ENCODE data around the gene AGO4.
"Not testable (repeated sequence)": the region's sequence is repeated elsewhere in the genome, so short reads cannot be mapped to it uniquely, and the experiment has no call there.

AGO4 gene

DNA sequence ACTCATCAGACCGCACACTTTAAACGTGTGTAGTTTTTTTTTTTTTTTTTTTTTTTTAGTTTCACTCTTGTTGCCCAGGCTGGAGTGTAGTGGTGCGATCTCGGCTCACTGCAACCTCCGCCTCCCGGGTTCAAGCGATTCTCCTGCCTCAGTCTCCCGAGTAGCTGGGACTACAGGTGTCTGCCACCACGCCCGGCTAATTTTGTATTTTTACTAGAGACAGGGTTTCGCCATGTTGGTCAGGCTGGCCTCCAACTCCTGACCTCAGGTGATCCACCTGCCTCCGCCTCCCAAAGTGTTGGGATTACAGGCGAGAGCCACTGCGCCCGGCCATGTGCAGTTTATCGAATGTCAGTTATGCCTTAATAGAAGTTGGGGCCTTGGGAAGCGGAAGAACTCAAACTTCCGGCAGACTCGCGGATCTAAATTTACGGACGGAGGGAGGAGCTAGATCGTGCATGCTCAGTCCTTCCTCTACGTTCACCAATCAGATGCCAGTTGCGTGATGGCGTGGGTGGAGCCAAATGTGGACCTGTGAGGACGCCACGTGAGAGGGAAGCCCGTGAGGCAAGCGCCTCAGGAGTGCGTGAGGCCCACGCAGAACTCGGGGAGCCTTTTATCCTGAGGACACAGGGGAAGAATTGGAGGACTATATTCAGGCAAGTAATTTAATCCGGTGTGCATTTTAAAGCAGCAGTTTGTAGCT, 61.6 kb downstream of the AGO4 start:
- DNase-seq, result not testable (repeated sequence)

- DNase-seq, result no peak
These were observed 63.0 kb downstream of the AGO4 start for GRCh38 chr1:35870651-35871309.

DNA sequence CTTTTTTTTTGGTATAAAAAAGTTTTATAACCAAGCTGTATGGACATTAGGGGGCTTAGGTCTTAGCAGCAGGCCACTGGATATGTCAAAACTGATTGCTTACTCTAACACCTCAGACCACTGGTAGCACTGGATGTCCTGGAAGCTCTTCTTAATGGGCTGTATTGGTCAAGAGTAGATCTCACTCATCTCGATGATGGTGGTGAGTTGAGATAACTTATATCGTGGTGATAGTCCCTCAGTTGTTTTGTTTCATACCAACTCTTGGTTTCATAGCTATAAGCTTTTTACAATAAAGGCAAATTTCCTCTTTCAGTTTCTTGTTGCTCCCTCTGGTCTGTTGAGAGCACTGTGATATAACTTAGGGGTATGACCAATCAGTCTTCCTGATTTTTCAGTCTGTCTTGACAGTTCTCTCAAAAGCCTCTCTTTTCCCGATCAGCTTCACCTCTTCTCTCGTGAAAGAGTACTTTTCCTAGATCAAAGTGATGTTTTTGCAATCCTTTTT, 65.5 kb downstream of the AGO4 start:
- no peak for DNase-seq

DNA sequence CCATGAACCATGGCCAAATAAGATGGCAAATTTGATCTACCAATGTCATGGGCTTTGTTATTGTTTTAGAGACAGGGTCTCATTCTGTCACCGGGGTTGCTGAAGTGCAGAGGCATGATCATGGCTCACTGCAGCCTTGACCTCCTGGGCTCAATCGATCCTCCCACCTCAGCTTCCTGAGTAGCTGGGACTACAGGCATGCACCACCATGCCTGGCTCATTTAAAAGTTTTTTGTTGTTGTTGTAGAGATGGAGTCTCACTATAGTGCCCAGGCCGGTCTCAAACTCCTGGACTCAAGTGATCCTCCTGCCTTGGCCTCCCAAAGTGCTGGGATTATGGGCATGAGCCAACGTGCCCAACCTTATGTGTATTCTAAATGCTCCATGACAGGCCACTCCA, 66.3 kb downstream of the AGO4 start:
- DNase-seq, result not testable (repeated sequence)

DNA sequence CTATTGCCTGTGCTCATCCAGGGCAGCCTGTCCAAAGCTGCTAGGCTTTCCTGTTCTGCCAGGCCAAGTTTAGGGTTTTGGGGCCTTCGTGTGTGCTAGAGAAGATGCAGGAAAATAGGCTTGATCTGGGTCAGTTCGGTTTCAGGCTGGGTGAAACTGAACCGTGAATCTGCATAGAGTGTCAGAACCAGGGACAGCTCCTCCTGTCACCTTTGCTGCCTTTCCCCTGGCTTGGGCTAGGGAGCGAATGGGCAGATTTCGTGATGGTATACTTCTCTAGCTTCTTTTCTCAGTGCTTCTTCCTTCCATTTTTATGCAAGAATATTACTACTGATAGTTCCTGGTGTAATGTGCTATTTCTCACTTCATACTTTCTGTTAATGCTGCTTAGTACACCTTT, 69.2 kb downstream of the AGO4 start:
- DNase-seq, result no peak

GRCh38 chr1:35881850-35882273, 74.0 kb downstream of the AGO4 start:
- no peak for DNase-seq

GRCh38 chr1:35882586-35882944, 74.7 kb downstream of the AGO4 start:
- no peak for DNase-seq

GRCh38 chr1:35882945-35883634, 75.3 kb downstream of the AGO4 start, which contains the start of gene AGO1:
Gene AGO1, plus strand, starts transcription at chr1:35883209. Its CDS starts 213 bp downstream, at chr1:35883422.
- peak; percentile 96 to 97 (median 96) for DNase-seq

GRCh38 chr1:35883635-35884101, 75.9 kb downstream of the AGO4 start:
- peak in 2 of 4 experiments; percentile 4 to 21 for DNase-seq

GRCh38 chr1:35884934-35885333, 77.1 kb downstream of the AGO4 start:
- DNase-seq, result no peak

DNA sequence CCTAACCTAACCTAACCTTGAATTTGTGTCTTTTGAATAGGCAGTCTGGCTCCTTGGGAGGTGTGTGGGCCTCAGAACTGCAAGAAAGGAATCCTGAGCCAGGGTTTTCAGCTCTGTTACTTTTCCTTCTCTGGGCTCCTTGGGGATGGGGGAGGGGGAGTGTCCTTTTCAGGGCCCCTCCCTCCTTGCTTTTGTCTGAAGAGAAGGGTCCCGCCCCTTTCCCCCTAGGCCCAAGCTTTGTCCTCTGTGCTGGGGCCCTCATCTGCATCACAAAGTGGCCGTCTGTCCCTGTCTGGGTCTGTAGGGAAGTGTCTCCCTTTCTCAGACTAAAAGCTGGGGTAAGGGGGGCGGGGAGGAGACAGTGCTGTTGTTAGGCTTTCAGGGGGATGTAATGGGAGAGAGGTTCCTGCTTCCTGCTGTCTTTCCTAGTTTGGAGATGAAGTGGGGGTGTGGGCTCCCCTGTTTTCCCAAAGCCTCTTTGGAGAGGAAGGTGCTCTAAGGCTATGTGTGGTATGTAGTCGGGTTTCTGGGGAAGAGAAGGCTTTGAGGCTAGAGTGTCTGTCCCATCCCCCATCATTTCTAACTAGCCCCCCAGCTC, 78.2 kb downstream of the AGO4 start:
- no peak for DNase-seq

GRCh38 chr1:35886577-35887431, 79.0 kb downstream of the AGO4 start:
- DNase-seq, result no peak

GRCh38 chr1:35887508-35887907, 79.7 kb downstream of the AGO4 start:
- DNase-seq, result no peak

DNA sequence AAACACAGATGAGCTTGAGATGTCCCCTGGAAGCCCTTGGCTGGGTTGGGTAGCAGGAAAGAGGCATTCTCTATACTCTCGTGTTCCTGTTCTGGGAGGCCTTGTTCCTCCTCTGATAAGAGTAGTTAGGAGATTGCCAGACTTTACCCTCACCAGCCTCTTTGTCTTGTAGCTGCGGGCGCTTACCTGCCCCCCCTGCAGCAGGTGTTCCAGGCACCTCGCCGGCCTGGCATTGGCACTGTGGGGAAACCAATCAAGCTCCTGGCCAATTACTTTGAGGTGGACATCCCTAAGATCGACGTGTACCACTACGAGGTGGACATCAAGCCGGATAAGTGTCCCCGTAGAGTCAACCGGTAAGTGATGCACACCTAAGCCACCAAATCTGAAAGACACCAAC, 80.4 kb downstream of the AGO4 start:
- no peak for DNase-seq

GRCh38 chr1:35888981-35889380, 81.2 kb downstream of the AGO4 start:
- DNase-seq, result not testable (repeated sequence)

DNA sequence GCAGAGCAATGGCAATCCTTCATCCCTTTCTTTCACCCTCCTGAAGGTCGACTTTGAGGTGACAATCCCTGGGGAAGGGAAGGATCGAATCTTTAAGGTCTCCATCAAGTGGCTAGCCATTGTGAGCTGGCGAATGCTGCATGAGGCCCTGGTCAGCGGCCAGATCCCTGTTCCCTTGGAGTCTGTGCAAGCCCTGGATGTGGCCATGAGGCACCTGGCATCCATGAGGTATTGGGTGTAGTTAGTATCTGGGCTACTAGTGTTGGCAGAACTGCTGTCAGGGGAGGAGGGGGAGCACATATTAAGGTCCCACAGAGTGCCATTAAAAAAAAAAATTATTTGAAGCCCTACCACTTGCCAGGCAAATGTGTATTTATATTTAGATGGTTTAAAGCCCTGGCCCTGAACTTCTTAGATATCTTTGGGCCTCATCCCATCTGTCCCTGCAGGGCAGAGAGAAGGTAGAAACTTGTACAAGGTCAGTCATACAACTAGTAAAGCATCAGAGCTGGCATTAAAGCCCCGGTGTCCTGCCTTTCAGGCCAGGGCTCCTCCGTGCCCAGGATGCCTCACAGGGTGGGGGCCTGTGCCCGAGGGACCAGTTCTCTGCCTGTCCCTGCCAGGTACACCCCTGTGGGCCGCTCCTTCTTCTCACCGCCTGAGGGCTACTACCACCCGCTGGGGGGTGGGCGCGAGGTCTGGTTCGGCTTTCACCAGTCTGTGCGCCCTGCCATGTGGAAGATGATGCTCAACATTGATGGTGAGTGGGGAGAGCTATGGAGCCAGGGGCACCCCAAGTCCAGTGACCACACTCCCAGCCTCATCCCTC, 85.4 kb downstream of the AGO4 start:
- DNase-seq, result no peak

GRCh38 chr1:35894183-35894582, 86.4 kb downstream of the AGO4 start:
- DNase-seq, result no peak

- no peak for DNase-seq
These were observed 86.8 kb downstream of the AGO4 start for GRCh38 chr1:35894656-35895055.

GRCh38 chr1:35899941-35900340, 92.1 kb downstream of the AGO4 start:
- DNase-seq, result no peak

DNA sequence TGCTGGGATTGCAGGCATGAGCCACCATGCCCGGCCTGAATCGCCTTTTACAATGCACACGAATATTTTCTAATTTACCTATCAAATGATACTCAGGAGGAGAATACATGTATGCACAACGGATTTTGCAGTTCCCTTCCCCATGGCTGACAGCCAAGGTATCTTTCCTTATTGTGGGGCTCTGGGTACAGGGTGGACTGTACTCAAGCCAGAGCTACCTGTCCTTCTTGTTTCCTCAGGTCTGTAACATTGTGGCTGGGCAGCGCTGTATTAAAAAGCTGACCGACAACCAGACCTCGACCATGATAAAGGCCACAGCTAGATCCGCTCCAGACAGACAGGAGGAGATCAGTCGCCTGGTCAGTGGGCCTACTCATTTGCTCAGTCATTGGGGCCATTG, 93.4 kb downstream of the AGO4 start:
- no peak for DNase-seq

- DNase-seq, result no peak
These were observed 94.9 kb downstream of the AGO4 start for GRCh38 chr1:35902671-35903070.

Measured in activated CD4-positive, CD25-positive, alpha-beta regulatory T cell (primary cell).